ENCODE results near the gene SCYGR5. TPM values are rescaled to one million over a fixed set of nuclear protein-coding genes. Genes with fewer than 3 reads are reported as not detected.

The SCYGR5 gene
- total RNA-seq, 1 experiment from 2014 or later: not detected

GRCh38 chr2:227710986-227711385 lies 44.4 kb downstream of the SCYGR5 start:
- H3K23me2 ChIP-seq (ENCODE audit: insufficient read length, low read depth, low read length, poor library complexity, severe bottlenecking): no peaks in the 10 kb centered on the region
- no peak overlapping the region for H2AFZ ChIP-seq (ENCODE audit: low read length)
- no peak overlapping the region for H3K9ac ChIP-seq (ENCODE audit: extremely low read depth, insufficient read length, low read length)
- no peak overlapping the region for H2BK5ac ChIP-seq (ENCODE audit: insufficient read length, low read length)
- H2AK5ac ChIP-seq (ENCODE audit: insufficient read length, low read length): no peak overlapping the region
- no peaks in the 10 kb centered on the region for H4K20me1 ChIP-seq (ENCODE audit: control insufficient read depth, insufficient read depth, insufficient read length)
- H3T11ph ChIP-seq (ENCODE audit: low read length): no peak overlapping the region
- no peaks in the 10 kb centered on the region for H3K79me2 ChIP-seq (ENCODE audit: insufficient read depth, low read length)
- no peak overlapping the region for H3K4ac ChIP-seq (ENCODE audit: low read depth, low read length)
- no peaks in the 10 kb centered on the region for H3K27me3 ChIP-seq (ENCODE audit: insufficient read depth, low read length)
- H4K8ac ChIP-seq (replicated peaks; ENCODE audit: insufficient read length, low read depth, low read length): no peak overlapping the region
- H3K27ac ChIP-seq (ENCODE audit: insufficient read length, low read depth, low read length): no peak overlapping the region
- no peak for TF ChIP-seq CTCF (conservative IDR thresholded peaks at IDR 0.05)
- no peak overlapping the region for H2BK20ac ChIP-seq (ENCODE audit: low read depth, low read length, poor library complexity, severe bottlenecking)
- WGBS (ENCODE audit: extremely low coverage, insufficient read length, low lambda C conversion rate): no CpG with 5 or more reads among the region's 7 CpGs
- H2BK120ac ChIP-seq (ENCODE audit: low read depth, low read length, poor library complexity, severe bottlenecking): no peak overlapping the region
- no peaks in the 10 kb centered on the region for H3K4me1 ChIP-seq (ENCODE audit: insufficient read depth, low read length)
- H3K9me3 ChIP-seq (ENCODE audit: control insufficient read depth, low read depth, low read length): no peaks in the 10 kb centered on the region
- H2BK12ac ChIP-seq (ENCODE audit: insufficient read length, low read depth, low read length): no peak overlapping the region
- H3K18ac ChIP-seq (ENCODE audit: insufficient read length, low read depth, low read length): no peak overlapping the region
- peaks cover 0 to 4% (median 0%) of the 10 kb centered on the region in 3 experiments; a peak in 2 of 7 replicates for H3K36me3 Mint-ChIP-seq (ENCODE audit: insufficient read depth in 1 of 3, low read depth in 3 of 3)
- H4K91ac ChIP-seq (ENCODE audit: insufficient read length, low read depth, low read length): no peak overlapping the region
- DNase-seq: no peak
- no peaks in the 10 kb centered on the region for H3K27me3 Mint-ChIP-seq (ENCODE audit: low read depth)
- H3K79me1 ChIP-seq (ENCODE audit: insufficient read depth, low read depth, low read length, poor library complexity, severe bottlenecking): no peaks in the 10 kb centered on the region
- H2BK15ac ChIP-seq (ENCODE audit: low read depth, low read length): no peak overlapping the region
- H4K5ac ChIP-seq (ENCODE audit: insufficient read length, low read depth, low read length): no peak overlapping the region
- H3K27ac Mint-ChIP-seq: no peak overlapping the region
- peaks cover 0 to 3% of the 10 kb centered on the region in 2 experiments; a peak in 4 of 5 replicates for H3K9me3 Mint-ChIP-seq
- no peak overlapping the region for H3K4me2 ChIP-seq (ENCODE audit: insufficient read depth, insufficient read length, low read length)
- H3K23ac ChIP-seq (ENCODE audit: insufficient read length, low read depth, low read length): no peak overlapping the region
- no peak overlapping the region for H3K56ac ChIP-seq (ENCODE audit: insufficient read length, low read depth, low read length)
- peaks cover 5 to 6% of the 10 kb centered on the region in 2 experiments for H3K4me1 Mint-ChIP-seq
- H3K4me3 Mint-ChIP-seq: no peak overlapping the region
- no peak overlapping the region for H3K14ac ChIP-seq (ENCODE audit: insufficient read depth, low read length)

Data from H9 (cell line).